NCI-H2196 (cell line): ENCODE measurements around the gene NAB2.

ENCODE experiments used
- DNase-seq: peaks from one replicate; lab custom pipeline; 2025; ENCODE audit not compliant: unreplicated experiment; lab: John Stamatoyannopoulos, UW

Gene NAB2

GRCh38 chr12:57093415-57094207 lies 4.7 kb downstream of the NAB2 start:
- no peak for DNase-seq

- DNase-seq: no peak
These were observed 5.6 kb downstream of the NAB2 start for GRCh38 chr12:57094208-57095160.

GRCh38 chr12:57095440-57095839 lies 6.5 kb downstream of the NAB2 start:
- no peak for DNase-seq

GRCh38 chr12:57096099-57096572 lies 7.2 kb downstream of the NAB2 start:
- DNase-seq: peak; percentile 63

GRCh38 chr12:57096748-57097553 lies 8.0 kb downstream of the NAB2 start:
- no peak for DNase-seq

- no peak for DNase-seq
These were observed 8.6 kb downstream of the NAB2 start for GRCh38 chr12:57097554-57097835.

GRCh38 chr12:57098546-57098945 lies 9.6 kb downstream of the NAB2 start:
- DNase-seq: no peak

GRCh38 chr12:57099047-57099714 lies 10.3 kb downstream of the NAB2 start:
- DNase-seq: no peak

GRCh38 chr12:57099766-57100165 lies 10.9 kb downstream of the NAB2 start:
- DNase-seq: no peak

- DNase-seq: no peak
These were observed 13.2 kb downstream of the NAB2 start for GRCh38 chr12:57101892-57102695.

GRCh38 chr12:57103856-57104255 lies 14.9 kb downstream of the NAB2 start:
- DNase-seq: no peak

GRCh38 chr12:57104292-57104910 lies 15.5 kb downstream of the NAB2 start:
- no peak for DNase-seq

GRCh38 chr12:57105011-57105753 lies 16.3 kb downstream of the NAB2 start:
- no peak for DNase-seq

- DNase-seq: no peak
These were observed 17.3 kb downstream of the NAB2 start for GRCh38 chr12:57106021-57106708.

GRCh38 chr12:57107456-57108155 lies 18.7 kb downstream of the NAB2 start:
- no peak for DNase-seq

- DNase-seq: no peak
These were observed 20.5 kb downstream of the NAB2 start for GRCh38 chr12:57109207-57110103.
